NCI-H446 treated with DMSO at 0.1 percent for 48 hours (cell line): ENCODE results near the gene ZSCAN20.

Experiments used
- DNase-seq: peaks from one replicate; lab custom pipeline; 2025; lab: John Stamatoyannopoulos, UW

Gene ZSCAN20

GRCh38 chr1:33443705-33444180, 28.7 kb upstream of the ZSCAN20 start:
- DNase-seq, result no peak

GRCh38 chr1:33445108-33445507, 27.3 kb upstream of the ZSCAN20 start:
- DNase-seq, result no peak

- no peak for DNase-seq
These were observed 25.9 kb upstream of the ZSCAN20 start for GRCh38 chr1:33446590-33446989.

- DNase-seq, result no peak
These were observed 17.7 kb upstream of the ZSCAN20 start for GRCh38 chr1:33454646-33455282.

GRCh38 chr1:33455539-33456501, 16.6 kb upstream of the ZSCAN20 start:
- DNase-seq, result no peak

GRCh38 chr1:33456502-33456886, 16.0 kb upstream of the ZSCAN20 start:
- no peak for DNase-seq

GRCh38 chr1:33459691-33460090, 12.8 kb upstream of the ZSCAN20 start:
- no peak for DNase-seq

GRCh38 chr1:33460144-33460543, 12.3 kb upstream of the ZSCAN20 start:
- DNase-seq, result no peak

- DNase-seq, result no peak
These were observed 11.4 kb upstream of the ZSCAN20 start for GRCh38 chr1:33460947-33461629.

- DNase-seq, result no peak
These were observed 9.9 kb upstream of the ZSCAN20 start for GRCh38 chr1:33462405-33463164.

GRCh38 chr1:33464552-33464951, 7.9 kb upstream of the ZSCAN20 start:
- no peak for DNase-seq

- no peak for DNase-seq
These were observed 7.1 kb upstream of the ZSCAN20 start for GRCh38 chr1:33465316-33465715.

GRCh38 chr1:33466159-33466558, 6.3 kb upstream of the ZSCAN20 start:
- DNase-seq, result no peak

- DNase-seq, result no peak
These were observed 4.4 kb upstream of the ZSCAN20 start for GRCh38 chr1:33468011-33468410.

- no peak for DNase-seq
These were observed 3.9 kb upstream of the ZSCAN20 start for GRCh38 chr1:33468531-33468930.

GRCh38 chr1:33468967-33469366, 3.5 kb upstream of the ZSCAN20 start:
- no peak for DNase-seq

- DNase-seq, result no peak
These were observed 2.8 kb upstream of the ZSCAN20 start for GRCh38 chr1:33469691-33470090.

GRCh38 chr1:33470495-33471012, 1.9 kb upstream of the ZSCAN20 start:
- peak; percentile 48 for DNase-seq

GRCh38 chr1:33471416-33471815, 1.0 kb upstream of the ZSCAN20 start:
- DNase-seq, result no peak

- no peak for DNase-seq
These were observed 1.5 kb downstream of the ZSCAN20 start for GRCh38 chr1:33473900-33474299.

- no peak for DNase-seq
These were observed 5.0 kb downstream of the ZSCAN20 start for GRCh38 chr1:33477451-33477850.

- no peak for DNase-seq
These were observed 10.0 kb downstream of the ZSCAN20 start for GRCh38 chr1:33482412-33482811.
